ENCODE measurements around the gene CCL22.

The CCL22 gene

DNA sequence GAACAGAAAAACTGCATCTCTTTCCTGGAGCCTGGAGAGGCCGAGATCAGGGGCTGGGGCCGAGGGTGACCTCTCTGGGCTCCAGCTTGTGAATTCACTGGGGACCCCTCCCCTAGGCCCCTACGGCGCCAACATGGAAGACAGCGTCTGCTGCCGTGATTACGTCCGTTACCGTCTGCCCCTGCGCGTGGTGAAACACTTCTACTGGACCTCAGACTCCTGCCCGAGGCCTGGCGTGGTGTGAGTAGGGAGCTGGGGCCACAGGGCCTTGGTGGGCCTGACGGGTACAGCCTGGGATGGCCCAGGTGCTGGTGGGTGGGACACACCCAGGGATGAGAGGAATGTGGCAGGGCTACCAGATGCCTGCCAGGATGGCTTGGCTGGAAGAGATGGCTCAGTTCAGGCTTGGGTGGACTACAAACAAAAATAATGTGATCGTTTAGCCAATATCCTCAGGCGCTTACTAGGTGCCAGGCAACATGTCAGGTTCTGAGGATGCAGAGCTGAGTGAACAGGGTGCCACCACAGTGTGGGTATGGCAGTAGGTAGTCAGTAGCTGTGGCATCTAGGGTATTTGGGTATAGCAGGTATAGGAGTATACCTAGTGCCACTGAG, 1.8 kb downstream of the CCL22 start:
- no peak overlapping the region for H2AFZ ChIP-seq (ENCODE audit: low read length)
- no peaks in the 10 kb centered on the region for H3K79me2 ChIP-seq (ENCODE audit: low read length)
- H3K27ac ChIP-seq (ENCODE audit: low read length) = no peak overlapping the region
- H3K4me1 ChIP-seq (ENCODE audit: low read length) = no peaks in the 10 kb centered on the region
- H3K27me3 ChIP-seq (replicated peaks; ENCODE audit: insufficient read depth, low read length) = no peaks in the 10 kb centered on the region
- no peaks in the 10 kb centered on the region for H3F3A ChIP-seq (ENCODE audit: insufficient read depth, low read length)
- no peaks in the 10 kb centered on the region for H3K36me3 ChIP-seq (replicated peaks; ENCODE audit: insufficient read depth, low read length)
- DNase-seq = no peak
- no peak overlapping the region for H3K4me3 ChIP-seq (ENCODE audit: low read length)
- H3K9me2 ChIP-seq (replicated peaks; ENCODE audit: insufficient read depth, low read length) = no peaks in the 10 kb centered on the region
- H3K4me2 ChIP-seq (ENCODE audit: low read depth, low read length) = no peak overlapping the region
- no peak overlapping the region for H3K9ac ChIP-seq (ENCODE audit: low read length)
- no peaks in the 10 kb centered on the region for H4K20me1 ChIP-seq (ENCODE audit: insufficient read depth, low read length)
- H3K9me3 ChIP-seq (replicated peaks; ENCODE audit: insufficient read depth, low read length) = no peaks in the 10 kb centered on the region
- TF ChIP-seq CTCF (IDR thresholded peaks at IDR 0.05; ENCODE audit: low read length) (no peak), EZH2phosphoT487 (IDR thresholded peaks at IDR 0.05; ENCODE audit: low read length) (no peak), EZH2 (optimal IDR thresholded peaks at IDR 0.05; ENCODE audit: low read depth, low read length) (no peak)

DNA sequence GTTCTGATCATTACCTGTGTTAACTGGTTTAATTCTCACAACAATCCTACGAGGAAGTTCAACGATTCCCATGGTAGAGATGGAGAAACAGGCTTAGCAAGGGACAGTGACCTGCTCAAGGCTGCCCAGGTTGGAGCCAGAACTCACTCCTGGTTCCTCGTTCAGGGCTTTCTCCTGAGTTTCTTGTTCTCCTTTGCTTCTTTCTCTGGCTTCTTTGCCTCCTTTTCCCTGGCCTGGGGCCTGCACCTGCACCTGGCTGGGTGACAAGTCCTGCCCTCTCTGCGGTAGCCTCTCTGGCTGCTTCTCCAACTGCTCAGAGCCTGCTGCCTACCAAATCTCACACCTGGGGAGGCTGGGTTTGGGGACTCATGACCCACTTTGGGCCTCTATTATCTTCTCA, 2.8 kb downstream of the CCL22 start:
- Histone ChIP-seq H3K4me3 (ENCODE audit: low read length) (no peak overlapping the region), H4K20me1 (ENCODE audit: insufficient read depth, low read length) (no peaks in the 10 kb centered on the region)

GRCh38 chr16:57364143-57364542, 5.6 kb downstream of the CCL22 start:
- H3K79me2 ChIP-seq (ENCODE audit: low read length) = no peaks in the 10 kb centered on the region
- DNase-seq = no peak
- H3K9me2 ChIP-seq (replicated peaks; ENCODE audit: insufficient read depth, low read length) = no peaks in the 10 kb centered on the region
- H3K27ac ChIP-seq (ENCODE audit: low read length) = no peak overlapping the region
- no peak overlapping the region for H3K4me2 ChIP-seq (ENCODE audit: low read depth, low read length)
- H3K27me3 ChIP-seq (replicated peaks; ENCODE audit: insufficient read depth, low read length) = 0 out of 2 replicates have a peak, but pooled peaks cover 2% of the 10 kb centered on the region
- no peak for TF ChIP-seq EZH2 (optimal IDR thresholded peaks at IDR 0.05; ENCODE audit: low read depth, low read length)
- no peak for TF ChIP-seq EZH2phosphoT487 (IDR thresholded peaks at IDR 0.05; ENCODE audit: low read length)
- TF ChIP-seq CTCF (IDR thresholded peaks at IDR 0.05; ENCODE audit: low read length) = no peak
- H2AFZ ChIP-seq (ENCODE audit: low read length) = no peak overlapping the region
- no peak overlapping the region for H3K4me3 ChIP-seq (ENCODE audit: low read length)
- H3K9me3 ChIP-seq (replicated peaks; ENCODE audit: insufficient read depth, low read length) = no peaks in the 10 kb centered on the region
- H3K36me3 ChIP-seq (replicated peaks; ENCODE audit: insufficient read depth, low read length) = no peaks in the 10 kb centered on the region
- no peak overlapping the region for H3K9ac ChIP-seq (ENCODE audit: low read length)
- no peaks in the 10 kb centered on the region for H4K20me1 ChIP-seq (ENCODE audit: insufficient read depth, low read length)
- H3K4me1 ChIP-seq (ENCODE audit: low read length) = no peaks in the 10 kb centered on the region
- no peaks in the 10 kb centered on the region for H3F3A ChIP-seq (ENCODE audit: insufficient read depth, low read length)

More for the DNA sequence above, 2.8 kb downstream of the CCL22 start:
- TF ChIP-seq EZH2 (optimal IDR thresholded peaks at IDR 0.05; ENCODE audit: low read depth, low read length) (no peak), EZH2phosphoT487 (IDR thresholded peaks at IDR 0.05; ENCODE audit: low read length) (no peak), CTCF (IDR thresholded peaks at IDR 0.05; ENCODE audit: low read length) (no peak)
- Histone ChIP-seq H3K79me2 (ENCODE audit: low read length) (no peaks in the 10 kb centered on the region), H3K4me1 (ENCODE audit: low read length) (no peaks in the 10 kb centered on the region), H3K27me3 (replicated peaks; ENCODE audit: insufficient read depth, low read length) (no peaks in the 10 kb centered on the region), H3K9me3 (replicated peaks; ENCODE audit: insufficient read depth, low read length) (no peaks in the 10 kb centered on the region), H3F3A (ENCODE audit: insufficient read depth, low read length) (no peaks in the 10 kb centered on the region), H3K36me3 (replicated peaks; ENCODE audit: insufficient read depth, low read length) (no peaks in the 10 kb centered on the region), H3K27ac (ENCODE audit: low read length) (no peak overlapping the region), H2AFZ (ENCODE audit: low read length) (no peak overlapping the region), H3K9me2 (replicated peaks; ENCODE audit: insufficient read depth, low read length) (no peaks in the 10 kb centered on the region), H3K4me2 (ENCODE audit: low read depth, low read length) (no peak overlapping the region), H3K9ac (ENCODE audit: low read length) (no peak overlapping the region)
- no peak for DNase-seq

Measured in MM.1S (cell line).